Activated T-helper 17 cell treated with anti-CD3 and anti-CD28 coated beads, Interleukin-2, amount 50 U/mL, for 72 hours (primary cell): ENCODE data around the gene AHCY. TPM values are rescaled to one million over a fixed set of nuclear protein-coding genes. Genes with fewer than 3 reads are reported as not detected.
"Not testable (repeated sequence)": the region's sequence is repeated elsewhere in the genome, so short reads cannot be mapped to it uniquely, and the experiment has no call there.

Experiments used
- ATAC-seq: fragments of 150-1000 bp; cut with Tn5 transposase; replicated peaks from 2 replicates; pipeline ENCODE4 v1.10.0; 2021; ENCODE audit warnings: mild to moderate bottlenecking, moderate library complexity
- H3K27ac Mint-ChIP-seq: one replicate; pipeline ENCODE4 v1.8.0; 2022; ENCODE audit warnings: mixed read lengths
- H3K27me3 Mint-ChIP-seq: one replicate; pipeline ENCODE4 v1.8.0; 2022; ENCODE audit warnings: mixed read lengths
- H3K36me3 Mint-ChIP-seq: one replicate; pipeline ENCODE4 v1.8.0; 2022; ENCODE audit warnings: low read depth, mild to moderate bottlenecking, mixed read lengths
- H3K4me1 Mint-ChIP-seq: one replicate; pipeline ENCODE4 v1.8.0; 2022; ENCODE audit warnings: mixed read lengths
- H3K4me3 Mint-ChIP-seq: one replicate; pipeline ENCODE4 v1.8.0; 2022; ENCODE audit warnings: mild to moderate bottlenecking, mixed read lengths
- H3K9me3 Mint-ChIP-seq: one replicate; pipeline ENCODE4 v1.8.0; 2022; ENCODE audit warnings: mixed read lengths
- total RNA-seq, 2 donors: library from RNA; stranded (reverse); gene quantifications; one replicate each; pipeline ENCODE4 v1.2.3, GENCODE V29; 2022

The AHCY gene
- 100 to 1,000 TPM in 1 of 2 donors, 10 to 100 TPM in 1; 94.5 to 174 TPM for total RNA-seq

DNA sequence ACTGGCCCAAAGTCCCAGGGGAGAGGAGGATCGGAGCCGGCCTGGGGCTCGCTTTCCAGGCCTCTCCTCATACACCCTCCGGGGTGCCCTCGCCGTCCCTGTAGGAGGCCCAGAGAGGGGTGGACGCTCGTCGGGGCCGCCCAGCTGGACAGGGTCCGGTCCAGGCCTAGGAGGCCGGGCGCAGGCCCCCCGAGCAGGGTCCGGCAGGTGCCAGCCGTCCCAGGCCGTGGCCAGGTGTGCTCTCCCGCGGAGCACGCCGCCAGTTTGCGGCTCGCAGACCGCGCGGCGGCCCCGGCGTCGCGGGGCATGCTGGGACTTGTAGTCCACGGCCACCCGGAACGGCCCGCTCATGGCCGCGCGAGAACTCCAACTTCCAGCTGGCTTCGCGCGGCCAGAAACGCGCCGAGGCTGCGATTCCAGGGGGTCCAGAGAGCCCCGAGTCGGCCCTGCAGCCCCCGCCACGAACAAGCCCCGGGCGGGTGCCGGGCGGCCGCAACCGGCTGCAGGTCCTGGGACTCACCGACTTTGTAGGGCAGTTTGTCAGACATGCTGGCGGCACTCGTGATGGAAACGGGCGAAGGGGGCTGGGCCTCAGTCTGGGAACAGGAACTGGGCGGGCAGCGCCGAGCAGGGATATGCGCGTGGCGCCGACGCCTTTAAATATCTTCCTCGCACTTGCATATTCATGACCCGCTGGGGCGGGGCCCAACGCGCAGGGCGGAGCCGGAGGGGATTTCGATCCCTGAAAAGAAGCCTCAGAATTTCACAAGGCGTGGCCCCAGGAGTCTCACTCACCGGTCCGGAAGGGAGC lies at the start of gene AHCY:
Gene AHCY, minus strand, starts transcription at position 633 of the 811 bp plus-strand sequence. Its CDS starts 85 bp downstream, at position 548.
- ATAC-seq = peak; percentile 98
- H3K4me1 Mint-ChIP-seq = peaks cover 5% of the 10 kb centered on the region
- H3K36me3 Mint-ChIP-seq = no peaks in the 10 kb centered on the region
- H3K27ac Mint-ChIP-seq = peak within 1 kb of the TSS; percentile 87
- peak within 1 kb of the TSS; percentile 82 for H3K4me3 Mint-ChIP-seq
- no peaks in the 10 kb centered on the region for H3K27me3 Mint-ChIP-seq
- H3K9me3 Mint-ChIP-seq = no peaks in the 10 kb centered on the region

GRCh38 chr20:34350095-34350494 lies 46.9 kb upstream of the AHCY start:
- ATAC-seq = no peak

GRCh38 chr20:34347571-34347970 lies 44.4 kb upstream of the AHCY start:
- ATAC-seq = no peak
- Mint-ChIP-seq H3K4me3 (no peak overlapping the region), H3K27ac (no peak overlapping the region), H3K4me1 (no peaks in the 10 kb centered on the region), H3K9me3 (no peaks in the 10 kb centered on the region), H3K36me3 (no peaks in the 10 kb centered on the region), H3K27me3 (no peaks in the 10 kb centered on the region)

More at GRCh38 chr20:34350095-34350494, 46.9 kb upstream of the AHCY start:
- Mint-ChIP-seq H3K4me1 (no peaks in the 10 kb centered on the region), H3K9me3 (no peaks in the 10 kb centered on the region), H3K36me3 (no peaks in the 10 kb centered on the region), H3K27ac (no peak overlapping the region), H3K4me3 (no peak overlapping the region), H3K27me3 (no peaks in the 10 kb centered on the region)

GRCh38 chr20:34346533-34346865 lies 43.3 kb upstream of the AHCY start:
- not testable (repeated sequence) for H3K27ac Mint-ChIP-seq, H3K36me3 Mint-ChIP-seq, H3K4me3 Mint-ChIP-seq, ATAC-seq, H3K9me3 Mint-ChIP-seq, H3K27me3 Mint-ChIP-seq, H3K4me1 Mint-ChIP-seq

DNA sequence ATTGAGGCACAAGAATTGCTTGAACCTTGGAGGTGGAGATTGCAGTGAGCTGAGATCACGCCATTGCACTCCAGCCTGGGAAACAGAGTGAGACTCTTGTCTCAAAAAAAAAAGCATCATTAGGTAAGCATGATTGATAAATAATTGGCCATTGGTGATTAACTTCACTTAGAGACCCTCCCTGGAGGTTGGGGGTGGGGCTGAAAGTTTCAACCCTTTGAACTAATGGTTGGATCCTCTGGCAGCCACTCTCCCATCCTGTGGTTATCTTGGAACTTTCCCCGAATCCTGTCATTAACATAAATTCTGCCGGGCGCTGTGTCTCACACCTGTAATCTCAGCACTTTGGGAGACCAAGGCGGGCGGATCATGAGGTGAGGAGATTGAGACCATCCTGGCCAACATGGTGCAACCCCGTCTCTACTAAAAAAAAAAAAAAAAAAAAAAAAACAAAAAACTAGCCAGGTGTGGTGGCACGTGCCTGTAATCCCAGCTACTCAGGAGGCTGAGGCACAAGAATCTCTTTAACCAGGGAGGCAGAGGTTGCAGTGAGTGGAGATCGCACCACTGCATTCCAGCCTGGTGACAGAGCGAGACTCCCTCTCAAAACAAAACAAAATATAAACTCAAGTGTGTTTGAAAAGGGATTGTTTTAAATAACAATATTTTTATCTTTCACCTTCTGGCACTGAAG lies 42.8 kb upstream of the AHCY start:
- H3K4me1 Mint-ChIP-seq, H3K9me3 Mint-ChIP-seq, H3K27ac Mint-ChIP-seq, ATAC-seq, H3K27me3 Mint-ChIP-seq, H3K36me3 Mint-ChIP-seq, H3K4me3 Mint-ChIP-seq: not testable (repeated sequence)

- H3K9me3 Mint-ChIP-seq = no peaks in the 10 kb centered on the region
- no peak for ATAC-seq
- no peak overlapping the region for H3K4me3 Mint-ChIP-seq
- no peaks in the 10 kb centered on the region for H3K4me1 Mint-ChIP-seq
- H3K36me3 Mint-ChIP-seq = no peaks in the 10 kb centered on the region
- H3K27me3 Mint-ChIP-seq = no peaks in the 10 kb centered on the region
- no peak overlapping the region for H3K27ac Mint-ChIP-seq
These were observed 42.2 kb upstream of the AHCY start for GRCh38 chr20:34345402-34345736.

DNA sequence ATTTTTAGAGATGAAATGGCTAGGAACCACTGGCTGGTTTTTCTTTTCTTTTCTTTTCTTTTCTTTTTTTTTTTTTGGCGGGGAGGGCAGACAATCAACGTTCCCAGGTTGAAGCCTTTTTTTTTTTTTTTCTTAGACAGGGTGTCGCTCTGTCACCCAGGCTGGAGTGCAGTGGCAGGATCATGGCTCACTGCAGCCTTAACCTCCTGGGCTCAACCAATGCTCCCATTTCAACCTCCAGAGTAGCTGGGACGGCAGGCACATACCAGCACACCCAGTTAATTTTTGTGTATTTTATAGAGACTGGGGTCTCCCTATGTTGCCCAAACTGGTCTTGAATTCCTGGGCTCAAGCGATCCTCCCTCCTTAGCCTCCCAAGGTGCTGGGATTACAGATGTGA lies 41.1 kb upstream of the AHCY start:
- no peak overlapping the region for H3K27ac Mint-ChIP-seq
- no peaks in the 10 kb centered on the region for H3K9me3 Mint-ChIP-seq
- no peak for ATAC-seq
- no peaks in the 10 kb centered on the region for H3K27me3 Mint-ChIP-seq
- H3K36me3 Mint-ChIP-seq = no peaks in the 10 kb centered on the region
- H3K4me3 Mint-ChIP-seq = no peak overlapping the region
- H3K4me1 Mint-ChIP-seq = no peaks in the 10 kb centered on the region

DNA sequence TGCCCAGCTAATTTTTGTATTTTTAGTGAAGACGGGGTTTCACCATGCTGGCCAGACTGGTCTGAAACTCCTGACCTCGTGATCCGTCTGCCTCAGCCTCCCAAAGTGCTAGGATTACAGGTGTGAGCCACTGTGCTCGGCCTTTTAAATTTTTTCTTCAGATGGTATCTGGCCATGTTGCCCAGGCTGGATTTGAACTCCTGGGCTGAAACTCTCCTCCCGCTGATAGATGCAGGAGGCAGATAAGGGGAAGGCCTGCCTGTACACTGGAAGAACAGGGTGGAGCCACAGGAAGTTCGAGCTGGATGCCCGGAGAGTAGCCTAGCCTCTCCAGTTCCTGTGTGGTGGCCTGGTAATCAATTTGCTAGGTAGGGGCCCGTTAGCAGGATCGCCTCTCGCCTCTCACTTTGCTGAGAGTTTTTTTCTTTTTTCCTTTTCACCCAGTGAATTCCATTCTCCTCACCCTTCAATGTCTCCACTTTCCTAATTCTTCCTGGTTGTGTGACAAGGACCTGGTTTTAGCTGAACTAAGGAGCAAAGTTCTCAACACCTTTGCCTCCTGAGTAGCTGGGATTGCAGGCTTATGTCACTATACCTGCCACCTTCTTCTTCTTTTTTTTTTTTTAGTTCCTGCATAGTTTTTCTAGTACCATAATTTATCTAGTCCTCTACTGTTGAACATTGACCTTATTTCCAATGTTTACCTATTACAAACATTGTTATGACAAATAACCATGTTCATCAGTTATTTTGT lies 40.5 kb upstream of the AHCY start:
- Mint-ChIP-seq H3K36me3 (no peaks in the 10 kb centered on the region), H3K27me3 (no peaks in the 10 kb centered on the region), H3K27ac (no peak overlapping the region), H3K9me3 (no peaks in the 10 kb centered on the region), H3K4me3 (no peak overlapping the region), H3K4me1 (no peaks in the 10 kb centered on the region)
- ATAC-seq = no peak

DNA sequence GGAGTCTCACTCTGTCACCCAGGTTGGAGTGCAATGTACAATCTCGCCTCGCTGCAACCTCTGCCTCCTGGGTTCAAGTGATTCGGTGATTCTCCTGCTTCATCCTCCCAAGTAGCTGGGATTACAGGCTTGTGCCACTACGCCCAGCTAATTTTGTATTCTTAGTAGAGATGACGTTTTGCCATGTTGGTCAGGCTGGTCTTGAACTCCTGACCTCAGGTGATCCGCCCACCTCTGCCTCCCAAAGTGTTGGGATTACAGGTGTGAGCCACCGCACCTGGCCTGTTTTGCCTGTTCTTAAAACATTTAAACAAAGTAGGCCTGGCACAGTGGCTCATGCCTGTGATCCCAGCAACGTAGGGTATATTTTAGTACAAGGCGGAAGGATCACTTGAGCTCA lies 38.0 kb upstream of the AHCY start:
- not testable (repeated sequence) for H3K27me3 Mint-ChIP-seq, ATAC-seq, H3K27ac Mint-ChIP-seq, H3K4me1 Mint-ChIP-seq, H3K36me3 Mint-ChIP-seq, H3K4me3 Mint-ChIP-seq, H3K9me3 Mint-ChIP-seq

- H3K9me3 Mint-ChIP-seq, H3K27me3 Mint-ChIP-seq, ATAC-seq, H3K36me3 Mint-ChIP-seq, H3K4me1 Mint-ChIP-seq, H3K27ac Mint-ChIP-seq, H3K4me3 Mint-ChIP-seq: not testable (repeated sequence)
These were observed 37.6 kb upstream of the AHCY start for GRCh38 chr20:34340726-34341125.

- Mint-ChIP-seq H3K9me3 (no peaks in the 10 kb centered on the region), H3K36me3 (no peaks in the 10 kb centered on the region), H3K27me3 (no peaks in the 10 kb centered on the region), H3K4me3 (peak overlapping the region; percentile 33), H3K4me1 (no peaks in the 10 kb centered on the region), H3K27ac (no peak overlapping the region)
- ATAC-seq = peak; percentile 51
These were observed 35.0 kb upstream of the AHCY start for GRCh38 chr20:34337982-34338726.

DNA sequence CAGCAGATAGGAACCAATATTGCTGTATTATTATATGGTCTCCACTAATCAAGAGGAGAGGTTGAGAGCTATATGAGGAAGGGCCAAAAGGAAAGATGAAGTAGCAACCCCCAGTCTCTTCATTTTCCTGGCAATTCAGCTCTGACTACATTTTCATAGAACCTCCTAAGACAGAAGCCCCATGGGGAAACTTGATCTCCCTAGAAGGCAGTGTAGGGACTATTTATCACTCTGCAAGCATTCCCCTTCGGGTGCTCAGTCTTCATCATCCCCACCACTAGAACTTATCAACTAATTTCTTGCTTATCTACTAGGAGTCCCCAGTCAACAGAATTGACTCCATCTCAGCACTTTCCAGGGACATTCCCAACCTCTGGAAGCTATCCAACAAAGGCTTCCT lies 34.4 kb upstream of the AHCY start:
- Mint-ChIP-seq H3K27me3 (no peaks in the 10 kb centered on the region), H3K36me3 (no peaks in the 10 kb centered on the region), H3K9me3 (no peaks in the 10 kb centered on the region), H3K4me3 (no peak overlapping the region), H3K27ac (no peak overlapping the region), H3K4me1 (no peaks in the 10 kb centered on the region)
- ATAC-seq = no peak

GRCh38 chr20:34334654-34335407 lies 31.7 kb upstream of the AHCY start:
- Mint-ChIP-seq H3K4me1 (no peaks in the 10 kb centered on the region), H3K27ac (no peak overlapping the region), H3K9me3 (no peaks in the 10 kb centered on the region), H3K27me3 (no peaks in the 10 kb centered on the region), H3K4me3 (no peak overlapping the region), H3K36me3 (no peaks in the 10 kb centered on the region)
- no peak for ATAC-seq

DNA sequence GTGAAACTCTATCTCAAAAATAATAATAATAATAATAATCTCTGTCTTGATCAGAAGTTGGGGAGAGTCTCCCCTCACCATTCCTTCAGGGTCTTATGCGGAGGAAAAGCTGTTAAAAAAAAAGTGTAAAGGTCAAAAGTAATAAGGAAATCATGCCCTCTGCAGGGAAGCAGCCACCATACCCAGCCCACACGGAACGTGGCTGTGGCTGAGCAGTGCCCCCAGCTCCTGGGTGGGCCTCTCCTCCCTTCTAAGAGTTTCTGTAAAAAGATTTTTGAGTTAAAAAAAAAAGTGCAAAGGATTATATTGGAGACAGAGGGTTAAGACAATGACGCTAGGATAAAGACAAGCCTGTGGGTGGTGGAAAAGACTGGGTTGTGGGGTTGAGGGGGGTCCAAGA lies 30.6 kb upstream of the AHCY start:
- no peaks in the 10 kb centered on the region for H3K36me3 Mint-ChIP-seq
- H3K4me1 Mint-ChIP-seq = no peaks in the 10 kb centered on the region
- H3K27me3 Mint-ChIP-seq = no peaks in the 10 kb centered on the region
- no peak for ATAC-seq
- no peak overlapping the region for H3K4me3 Mint-ChIP-seq
- H3K9me3 Mint-ChIP-seq = no peaks in the 10 kb centered on the region
- H3K27ac Mint-ChIP-seq = no peak overlapping the region
